COLO829 (cell line): ENCODE data around the gene NDC80.
"Not testable (repeated sequence)": the region's sequence is repeated elsewhere in the genome, so short reads cannot be mapped to it uniquely, and the experiment has no call there.

Source experiments
- DNase-seq: peaks from one replicate; pipeline ENCODE4 v3.0.0; 2012; ENCODE audit warnings: low spot score

NDC80 gene

DNA sequence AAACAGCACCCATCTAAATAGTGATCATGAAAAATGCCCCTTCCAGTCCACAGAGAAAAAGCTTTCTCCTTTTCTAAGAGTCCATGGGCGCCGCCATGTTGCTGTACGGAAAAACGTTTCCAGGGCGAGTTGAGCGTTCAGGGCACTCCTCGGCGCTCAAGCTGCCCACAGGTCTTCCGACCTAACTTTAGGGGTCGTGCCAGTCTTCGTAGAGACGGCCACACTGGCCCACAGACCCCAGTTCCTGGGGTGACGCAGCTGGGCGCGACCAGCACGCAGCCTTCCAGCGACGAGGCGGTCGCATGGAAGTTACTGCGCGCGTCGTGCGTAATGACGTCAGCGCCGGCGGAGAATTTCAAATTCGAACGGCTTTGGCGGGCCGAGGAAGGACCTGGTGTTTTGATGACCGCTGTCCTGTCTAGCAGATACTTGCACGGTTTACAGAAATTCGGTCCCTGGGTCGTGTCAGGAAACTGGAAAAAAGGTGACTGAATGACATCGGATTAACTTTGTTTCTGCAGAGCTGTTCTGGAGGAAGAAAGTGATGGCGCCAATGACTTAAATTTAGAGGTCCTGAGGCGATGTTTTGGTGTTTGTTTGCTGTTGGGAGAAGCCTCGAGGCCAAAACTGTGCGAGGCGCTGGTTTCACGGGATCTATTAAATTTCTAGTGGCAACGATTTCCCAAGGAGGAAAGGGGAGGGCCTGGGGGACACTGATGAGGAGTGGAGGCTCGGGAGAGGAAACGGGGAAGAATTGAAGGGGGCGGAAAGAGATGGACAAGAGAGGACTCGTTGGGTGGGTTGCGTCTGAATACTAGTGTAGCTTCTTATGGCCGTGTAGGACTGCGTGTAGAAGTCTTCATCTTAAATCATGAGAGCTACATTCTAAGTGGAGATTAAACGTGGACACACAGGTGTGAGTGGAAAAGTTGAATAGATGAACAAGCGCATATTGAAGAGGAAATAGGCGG is at the start of gene NDC80, which contains the start of gene METTL4:
Gene NDC80, plus strand, starts transcription at position 358 of the 971 bp plus-strand sequence. CDS start 1,429 bp downstream, outside the sequence.
Gene METTL4, minus strand, starts transcription at position 306 of the 971 bp plus-strand sequence. CDS start 4,289 bp downstream, outside the sequence.
- DNase-seq = peak; percentile 69

GRCh38 chr18:2522112-2522511 is 49.2 kb upstream of the NDC80 start:
- no peak for DNase-seq

- DNase-seq = not testable (repeated sequence)
Observed at GRCh38 chr18:2524794-2525198, 46.6 kb upstream of the NDC80 start.

DNA sequence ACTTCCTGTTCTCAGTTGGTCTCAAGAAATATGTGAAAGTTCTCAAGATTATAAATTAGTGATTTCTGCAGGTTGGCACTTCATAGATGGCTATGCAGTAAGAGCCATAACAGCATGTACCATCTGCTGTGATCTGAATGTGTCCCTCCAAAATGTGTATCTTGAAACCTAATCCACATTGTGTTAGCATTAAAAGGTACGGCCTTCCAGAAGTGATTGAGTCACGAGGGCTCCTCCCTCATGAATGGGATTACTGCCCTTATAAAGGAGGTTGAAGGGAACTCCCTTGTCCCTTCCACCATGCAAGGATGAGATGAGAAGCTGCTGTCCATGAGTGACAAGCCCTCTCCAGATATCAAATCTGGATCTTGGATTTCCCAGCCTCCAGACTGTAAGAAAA is 45.0 kb upstream of the NDC80 start:
- no peak for DNase-seq

DNA sequence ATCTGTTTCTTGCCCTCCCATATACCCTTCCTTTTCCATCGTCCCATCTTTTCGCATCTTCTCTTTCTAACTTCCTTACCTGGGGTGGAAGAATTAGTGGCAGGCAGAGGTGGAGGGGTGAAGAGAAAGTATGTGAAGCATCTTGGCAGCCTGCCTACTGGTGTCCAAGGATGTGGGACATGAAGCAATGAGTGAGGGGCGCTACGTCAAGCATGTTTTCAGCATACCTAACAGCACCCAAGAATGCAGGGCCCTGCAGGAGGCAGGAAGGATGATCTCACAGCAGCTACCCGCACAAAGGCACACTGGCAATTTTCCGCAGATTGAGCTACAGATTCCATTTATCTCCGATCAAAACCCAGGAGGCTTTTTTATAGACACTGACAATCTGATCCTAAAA is 42.2 kb upstream of the NDC80 start:
- no peak for DNase-seq

GRCh38 chr18:2531751-2532150 is 39.6 kb upstream of the NDC80 start:
- DNase-seq = no peak

DNA sequence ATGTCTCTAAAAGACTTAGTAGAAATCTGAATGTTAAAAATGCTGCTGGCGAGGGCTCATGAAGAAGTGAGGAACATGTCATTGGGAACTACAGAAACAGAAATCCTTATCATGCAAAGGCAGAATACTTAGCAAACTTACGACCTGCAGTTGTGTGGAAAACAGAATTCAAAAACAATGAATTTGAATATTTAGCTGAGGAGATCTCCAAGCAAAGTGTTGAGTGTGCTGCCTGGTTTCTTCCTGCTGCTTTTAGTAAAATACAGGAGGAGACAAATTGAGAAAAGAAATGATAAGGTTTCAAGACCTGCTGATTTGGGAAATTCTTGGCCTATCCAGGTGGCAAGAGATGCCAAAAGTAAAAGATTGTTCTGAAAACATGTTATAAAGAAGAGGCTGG is 38.6 kb upstream of the NDC80 start:
- no peak for DNase-seq

DNA sequence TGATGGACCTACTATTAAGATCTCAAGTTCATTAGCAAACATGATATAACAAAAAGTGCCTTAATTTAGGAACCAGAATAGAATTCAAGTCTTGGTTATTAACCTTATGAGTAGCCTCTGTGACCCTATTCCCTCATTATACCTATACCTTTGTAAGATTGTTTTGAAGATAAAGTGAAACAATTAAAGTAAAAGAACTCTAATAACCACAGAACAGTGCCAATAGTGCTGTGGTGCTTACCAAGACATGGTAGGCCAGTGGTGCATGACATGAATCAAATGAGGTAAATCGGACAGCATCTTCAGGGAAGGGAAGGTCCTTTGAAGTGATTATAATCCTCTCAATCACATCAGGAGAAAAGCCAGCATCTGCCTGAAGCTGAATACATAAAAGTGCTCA is 36.5 kb upstream of the NDC80 start:
- DNase-seq = no peak

DNA sequence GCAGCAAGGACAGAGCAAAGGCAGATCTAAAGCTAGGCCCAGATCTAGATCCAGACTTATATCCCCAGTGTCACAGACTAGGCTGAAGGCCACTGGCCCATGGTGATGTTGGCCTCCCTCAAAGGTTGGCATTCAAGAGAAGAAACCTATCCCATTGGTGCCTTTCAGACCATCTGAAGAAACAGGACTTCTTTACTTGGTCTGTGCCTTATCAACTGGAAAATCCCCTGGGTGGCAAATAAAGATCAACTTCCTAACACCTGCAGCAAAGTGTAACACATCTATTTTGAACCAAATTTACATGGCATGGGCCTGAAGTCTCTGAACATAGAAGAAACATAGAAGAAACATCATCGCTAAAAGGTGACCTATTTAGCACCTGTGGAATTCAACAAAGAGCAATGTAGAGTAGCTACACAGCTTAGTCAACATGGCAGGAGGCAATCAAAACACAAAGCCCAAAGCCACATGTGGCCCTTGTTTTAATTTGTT is 35.9 kb upstream of the NDC80 start:
- no peak for DNase-seq

DNA sequence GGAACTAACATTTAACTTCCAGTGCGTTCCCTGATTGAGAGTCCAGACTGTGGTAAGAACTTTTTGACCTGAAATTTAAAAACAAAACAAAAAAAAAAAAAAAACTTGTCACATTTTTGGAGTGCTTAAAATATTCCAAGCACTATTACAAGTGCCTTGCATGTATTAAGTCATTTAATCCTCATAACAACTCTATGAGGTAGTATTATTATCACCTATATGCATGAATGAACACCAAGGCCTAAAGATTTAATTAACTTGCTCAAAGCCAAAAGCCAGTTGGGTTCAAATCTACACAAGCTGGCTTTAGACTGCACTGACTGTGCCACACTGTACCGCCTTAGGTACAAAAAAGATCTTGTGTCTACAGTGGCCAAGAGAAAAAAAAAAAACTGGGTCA is 35.3 kb upstream of the NDC80 start:
- no peak for DNase-seq

GRCh38 chr18:2536493-2536892 is 34.9 kb upstream of the NDC80 start:
- no peak for DNase-seq

DNA sequence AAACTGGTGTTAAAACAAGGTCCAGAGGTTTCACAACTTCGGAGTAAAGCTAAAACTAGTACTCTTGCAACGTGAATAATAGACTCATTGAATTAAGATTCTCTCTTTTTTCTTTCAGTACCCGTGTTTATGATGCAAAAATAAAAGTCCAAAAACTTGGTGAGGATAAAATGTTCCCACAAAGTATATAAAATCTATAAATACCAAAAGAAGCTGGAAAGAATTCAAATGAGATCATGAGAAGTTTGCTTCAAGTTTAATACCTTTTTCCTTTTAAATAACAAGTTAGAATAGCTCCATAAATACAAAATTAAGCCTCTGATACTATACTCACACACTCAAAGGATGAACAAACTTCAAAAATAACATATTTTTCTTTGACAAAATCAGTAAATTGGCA is 34.1 kb upstream of the NDC80 start:
- no peak for DNase-seq

DNA sequence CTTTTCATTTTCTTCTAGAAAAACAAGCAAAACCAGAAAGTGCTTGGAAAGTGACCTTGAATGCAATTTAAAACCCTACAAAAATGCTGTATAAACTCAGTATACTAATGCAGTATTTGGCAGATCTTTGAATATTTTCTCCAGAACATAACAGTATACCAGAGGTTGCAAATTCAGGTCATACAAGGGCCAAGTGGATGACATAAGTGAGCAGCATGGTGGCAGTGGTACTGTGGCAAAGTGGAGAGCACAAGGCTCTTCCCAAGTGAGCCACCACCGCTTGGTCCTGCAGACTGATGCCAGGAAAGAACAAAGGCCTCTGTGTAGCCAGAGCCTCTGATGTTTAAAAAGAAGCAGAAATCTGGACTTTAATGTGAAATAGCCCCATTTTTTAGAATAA is 33.1 kb upstream of the NDC80 start:
- peak; percentile 28 for DNase-seq

GRCh38 chr18:2538844-2539243 is 32.5 kb upstream of the NDC80 start:
- DNase-seq = no peak

DNA sequence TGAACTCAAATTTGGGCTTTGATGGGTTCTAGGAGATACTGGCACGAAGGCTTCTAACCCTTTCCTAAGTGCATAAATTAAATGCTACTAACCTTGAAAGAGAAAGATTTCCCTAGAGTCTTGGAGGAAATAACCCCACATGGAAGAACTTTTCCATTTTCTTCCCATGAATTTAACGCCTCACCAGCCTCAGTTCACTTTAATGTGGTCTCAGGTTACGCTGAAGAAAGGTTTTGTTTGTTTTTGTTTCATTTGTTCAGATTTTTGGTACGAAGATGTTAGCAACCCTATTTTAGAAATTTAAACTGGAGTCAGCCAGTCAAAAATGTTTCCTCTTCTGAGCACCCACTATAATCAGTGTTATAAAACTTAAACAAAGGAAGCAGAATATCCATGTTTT is 30.8 kb upstream of the NDC80 start:
- no peak for DNase-seq

DNA sequence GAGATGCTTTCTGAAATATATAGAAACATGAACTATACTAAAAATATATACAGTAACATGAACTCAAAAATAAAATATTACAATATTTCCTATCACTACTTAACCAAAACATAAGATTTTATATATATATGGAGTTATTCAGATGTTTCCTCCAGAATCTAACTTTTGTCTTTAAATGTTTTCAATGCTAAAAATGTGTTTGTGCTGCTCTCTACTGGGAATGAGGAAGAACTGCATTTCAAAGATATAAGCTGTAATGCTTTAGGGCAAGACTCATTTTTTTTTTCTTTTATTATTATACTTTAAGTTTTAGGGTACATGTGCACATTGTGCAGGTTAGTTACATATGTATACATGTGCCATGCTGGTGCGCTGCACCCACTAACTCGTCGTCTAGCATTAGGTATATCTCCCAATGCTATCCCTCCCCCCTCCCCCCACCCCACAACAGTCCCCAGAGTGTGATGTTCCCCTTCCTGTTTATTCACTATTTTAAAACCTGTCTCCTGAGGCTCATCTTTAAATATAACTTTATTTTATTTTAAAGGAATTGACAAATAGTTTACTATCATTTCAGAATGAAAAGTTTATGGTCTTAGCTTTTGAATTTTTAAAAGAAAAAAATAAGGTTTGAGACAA is 29.3 kb upstream of the NDC80 start:
- not testable (repeated sequence) for DNase-seq

- DNase-seq = no peak
Observed at GRCh38 chr18:2545155-2545554, 26.2 kb upstream of the NDC80 start.

GRCh38 chr18:2547477-2548087 is 23.8 kb upstream of the NDC80 start:
- peak; percentile 28 for DNase-seq

DNA sequence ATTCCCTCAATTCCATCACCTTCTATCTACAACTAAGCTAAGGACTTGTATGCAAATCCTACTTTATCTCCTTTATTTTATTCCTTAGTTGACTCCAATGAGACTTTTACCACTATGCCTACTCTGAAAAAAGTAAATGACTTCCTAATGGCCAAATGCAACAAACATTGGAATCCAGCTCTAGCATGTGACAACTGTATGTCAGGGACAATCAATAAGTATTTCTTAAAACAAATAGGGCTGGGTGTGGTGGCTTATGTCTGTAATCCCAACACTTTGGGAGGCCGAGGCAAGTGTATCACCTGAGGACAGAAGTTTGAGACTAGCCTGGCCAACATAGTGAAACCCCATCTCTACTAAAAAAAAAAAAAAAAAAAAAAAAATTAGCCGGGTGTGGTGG is 21.9 kb upstream of the NDC80 start:
- DNase-seq = no peak

DNA sequence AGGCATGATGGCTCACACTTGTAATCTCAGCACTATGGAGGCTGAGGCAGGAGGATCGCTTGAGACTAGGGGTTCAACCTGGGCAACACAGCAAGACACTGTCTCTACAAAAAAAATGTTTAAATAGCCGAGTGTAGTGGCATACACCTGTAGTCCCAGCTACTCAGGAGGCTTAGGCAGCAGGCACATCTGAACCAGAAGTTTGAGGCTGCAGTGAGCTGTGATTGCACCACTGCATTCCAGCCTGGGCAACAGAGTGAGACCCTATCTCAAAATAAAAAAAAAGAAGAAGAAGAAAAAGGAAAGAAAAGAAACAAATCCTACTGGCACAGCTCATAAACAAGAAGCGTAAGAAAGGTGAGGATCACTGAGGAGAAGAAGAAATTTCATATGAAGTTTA is 19.9 kb upstream of the NDC80 start:
- DNase-seq = no peak

- DNase-seq = no peak
Observed at GRCh38 chr18:2554696-2555095, 16.7 kb upstream of the NDC80 start.

GRCh38 chr18:2555895-2556294 is 15.5 kb upstream of the NDC80 start:
- no peak for DNase-seq

- no peak for DNase-seq
Observed at GRCh38 chr18:2557536-2557935, 13.8 kb upstream of the NDC80 start.
